ENCODE data around the gene PNKP. TPM values are rescaled to one million over a fixed set of nuclear protein-coding genes. Genes with fewer than 3 reads are reported as not detected.

PNKP gene
- total RNA-seq, 3 donors from 2014 or later = 84.3 to 114 (median 111) TPM

DNA sequence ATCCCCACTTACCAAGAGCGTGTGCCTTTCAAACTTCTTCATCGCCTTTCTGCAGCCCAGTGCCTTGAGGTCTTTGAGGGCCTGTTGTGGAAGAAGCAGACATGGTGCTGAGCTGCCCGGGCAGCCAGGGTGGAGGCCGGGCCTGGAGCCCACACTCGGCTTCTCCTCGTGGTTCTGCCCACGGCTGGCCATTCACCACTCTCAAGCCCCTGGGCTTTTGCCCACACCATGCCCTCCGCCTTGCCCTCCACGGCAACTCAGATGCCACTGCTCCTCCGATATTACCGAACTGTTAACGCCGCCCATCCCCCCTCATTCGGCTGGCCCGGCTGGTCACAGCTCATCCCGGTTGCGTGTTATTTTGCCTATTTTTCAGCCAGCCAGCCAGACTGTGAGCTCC, 24.0 kb upstream of the PNKP start:
- H3K36me3 ChIP-seq (ENCODE audit: low read depth) = no peaks in the 10 kb centered on the region
- H3K4me1 ChIP-seq (ENCODE audit: low read depth) = peaks cover 8% of the 10 kb centered on the region
- H3K4me3 ChIP-seq = no peak overlapping the region
- intact Hi-C loops (cut with DNase I, micrococcal nuclease) = no loop called here
- no peaks in the 10 kb centered on the region for H3K9me3 ChIP-seq
- DNase-seq (no peak), ATAC-seq (no peak)
- TF ChIP-seq, protein P1, sequence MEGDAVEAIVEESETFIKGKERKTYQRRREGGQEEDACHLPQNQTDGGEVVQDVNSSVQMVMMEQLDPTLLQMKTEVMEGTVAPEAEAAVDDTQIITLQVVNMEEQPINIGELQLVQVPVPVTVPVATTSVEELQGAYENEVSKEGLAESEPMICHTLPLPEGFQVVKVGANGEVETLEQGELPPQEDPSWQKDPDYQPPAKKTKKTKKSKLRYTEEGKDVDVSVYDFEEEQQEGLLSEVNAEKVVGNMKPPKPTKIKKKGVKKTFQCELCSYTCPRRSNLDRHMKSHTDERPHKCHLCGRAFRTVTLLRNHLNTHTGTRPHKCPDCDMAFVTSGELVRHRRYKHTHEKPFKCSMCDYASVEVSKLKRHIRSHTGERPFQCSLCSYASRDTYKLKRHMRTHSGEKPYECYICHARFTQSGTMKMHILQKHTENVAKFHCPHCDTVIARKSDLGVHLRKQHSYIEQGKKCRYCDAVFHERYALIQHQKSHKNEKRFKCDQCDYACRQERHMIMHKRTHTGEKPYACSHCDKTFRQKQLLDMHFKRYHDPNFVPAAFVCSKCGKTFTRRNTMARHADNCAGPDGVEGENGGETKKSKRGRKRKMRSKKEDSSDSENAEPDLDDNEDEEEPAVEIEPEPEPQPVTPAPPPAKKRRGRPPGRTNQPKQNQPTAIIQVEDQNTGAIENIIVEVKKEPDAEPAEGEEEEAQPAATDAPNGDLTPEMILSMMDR (IDR thresholded peaks at IDR 0.05) = no peak

GRCh38 chr19:49890349-49891311, 23.3 kb upstream of the PNKP start:
- intact Hi-C loops (cut with DNase I, micrococcal nuclease) = no loop called here
- no peaks in the 10 kb centered on the region for H3K36me3 ChIP-seq (ENCODE audit: low read depth)
- peak; percentile 77 to 81 (median 78) for DNase-seq
- no peak overlapping the region for H3K4me3 ChIP-seq
- H3K9me3 ChIP-seq = no peaks in the 10 kb centered on the region
- peaks cover 8% of the 10 kb centered on the region for H3K4me1 ChIP-seq (ENCODE audit: low read depth)
- ATAC-seq = peak; percentile 85
- TF ChIP-seq, protein P1 (IDR thresholded peaks at IDR 0.05) = no peak

GRCh38 chr19:49889687-49890348, 22.4 kb upstream of the PNKP start:
- peaks cover 8% of the 10 kb centered on the region for H3K4me1 ChIP-seq (ENCODE audit: low read depth)
- H3K36me3 ChIP-seq (ENCODE audit: low read depth) = no peaks in the 10 kb centered on the region
- H3K9me3 ChIP-seq = no peaks in the 10 kb centered on the region
- H3K4me3 ChIP-seq = no peak overlapping the region
- peak; percentile 85 for ATAC-seq
- intact Hi-C loops (cut with DNase I, micrococcal nuclease) = no loop called here
- TF ChIP-seq, protein P1 (IDR thresholded peaks at IDR 0.05) = peak; percentile 79
- DNase-seq = peak; percentile 79 to 83 (median 81)

GRCh38 chr19:49889038-49889686, 21.8 kb upstream of the PNKP start:
- TF ChIP-seq, protein P1 (IDR thresholded peaks at IDR 0.05) = no peak
- DNase-seq = no peak
- H3K4me1 ChIP-seq (ENCODE audit: low read depth) = peaks cover 8% of the 10 kb centered on the region
- intact Hi-C loops (cut with DNase I, micrococcal nuclease) = no loop called here
- no peak overlapping the region for H3K4me3 ChIP-seq
- no peaks in the 10 kb centered on the region for H3K9me3 ChIP-seq
- no peaks in the 10 kb centered on the region for H3K36me3 ChIP-seq (ENCODE audit: low read depth)
- ATAC-seq = no peak

DNA sequence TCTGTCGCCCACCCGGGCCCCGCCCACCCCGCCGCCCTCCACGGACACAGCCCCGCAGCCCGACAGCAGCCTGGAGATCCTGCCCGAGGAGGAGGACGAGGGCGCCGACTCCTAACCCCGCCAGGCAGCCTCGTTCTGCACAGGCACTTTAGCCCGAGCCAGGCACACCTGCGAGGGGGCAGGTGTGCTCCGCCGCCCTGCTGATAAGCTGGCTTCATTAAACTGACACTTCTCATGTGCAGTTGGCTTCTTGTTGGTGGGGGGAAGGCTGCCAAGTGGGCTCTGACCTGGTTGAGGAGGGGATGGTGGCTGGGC, 21.1 kb upstream of the PNKP start:
- peaks cover 8% of the 10 kb centered on the region for H3K4me1 ChIP-seq (ENCODE audit: low read depth)
- ATAC-seq = no peak
- H3K36me3 ChIP-seq (ENCODE audit: low read depth) = no peaks in the 10 kb centered on the region
- intact Hi-C loops (cut with DNase I, micrococcal nuclease) = no loop called here
- no peak overlapping the region for H3K4me3 ChIP-seq
- no peaks in the 10 kb centered on the region for H3K9me3 ChIP-seq
- TF ChIP-seq, protein P1 (IDR thresholded peaks at IDR 0.05) = no peak
- DNase-seq = no peak
